ENCODE measurements around the gene SELENOM.
"Not testable (repeated sequence)": the region's sequence is repeated elsewhere in the genome, so short reads cannot be mapped to it uniquely, and the experiment has no call there.

The SELENOM gene

DNA sequence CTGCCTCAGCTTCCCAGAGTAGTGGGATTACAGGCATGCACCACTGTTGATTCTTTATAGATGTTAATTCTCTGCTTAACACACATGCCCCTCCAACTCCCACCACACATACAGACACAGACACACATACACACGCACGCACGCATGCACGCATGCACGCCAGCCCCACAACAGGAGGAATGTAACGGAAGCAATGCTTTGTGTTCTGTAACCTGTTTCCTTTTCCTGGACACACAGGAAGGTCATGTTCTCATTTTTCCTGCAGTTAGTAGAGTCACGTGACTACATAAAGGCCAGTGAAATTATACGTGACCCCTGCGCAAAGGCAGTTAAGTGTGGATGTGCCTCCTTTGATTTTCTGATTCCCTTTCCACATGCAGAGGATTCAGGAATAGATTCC lies 34.2 kb downstream of the SELENOM start:
- DNase-seq, result not testable (repeated sequence)

DNA sequence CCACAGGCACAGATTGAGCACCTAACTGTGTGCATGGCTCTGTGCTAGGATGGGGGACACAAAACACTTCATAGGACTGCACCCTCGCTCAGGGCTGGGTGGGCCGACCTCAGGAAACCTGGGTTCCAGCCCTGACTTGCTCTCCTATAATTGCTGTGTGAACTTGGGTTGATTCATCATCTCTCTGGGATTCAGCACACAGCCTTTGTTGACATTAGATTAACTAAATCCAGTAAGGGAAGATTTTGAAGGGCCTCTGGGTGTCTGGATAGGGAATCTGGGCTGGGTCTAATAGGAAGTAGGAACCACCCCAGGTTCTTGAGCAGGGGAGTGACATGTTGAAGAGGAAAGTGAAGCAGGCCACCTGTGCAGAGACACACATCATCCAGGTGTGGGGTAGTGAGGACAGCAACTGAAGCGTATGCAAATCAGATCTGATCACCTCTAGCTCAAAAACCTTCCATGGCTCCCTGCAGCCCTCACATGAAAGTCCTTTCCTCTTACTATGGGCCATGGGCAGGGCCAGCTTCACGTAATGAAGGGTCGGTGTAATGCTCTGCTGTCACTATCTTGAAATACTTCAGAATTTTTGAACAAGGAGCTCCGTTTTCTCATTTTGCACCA lies 37.6 kb downstream of the SELENOM start:
- not testable (repeated sequence) for DNase-seq

DNA sequence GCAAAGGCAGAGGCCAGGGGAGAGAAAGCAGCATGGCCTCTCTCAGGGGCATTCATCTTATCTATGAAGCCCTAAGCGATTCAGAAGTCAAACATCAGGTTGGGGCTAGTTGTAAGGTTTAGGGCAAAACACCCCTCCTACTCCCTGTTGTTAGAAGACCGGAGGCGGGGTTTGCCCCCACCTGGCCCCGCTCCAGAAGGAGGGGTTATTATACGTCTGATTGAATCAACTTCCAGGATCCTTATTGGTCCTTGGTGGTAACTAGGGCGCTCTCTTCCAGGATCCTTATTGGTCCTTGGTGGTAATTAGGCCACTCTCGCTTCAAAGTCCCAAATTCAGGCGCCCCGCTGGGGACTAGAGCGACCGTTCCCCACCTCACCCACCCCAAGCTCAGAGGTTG lies 38.4 kb downstream of the SELENOM start:
- DNase-seq, result no peak

DNA sequence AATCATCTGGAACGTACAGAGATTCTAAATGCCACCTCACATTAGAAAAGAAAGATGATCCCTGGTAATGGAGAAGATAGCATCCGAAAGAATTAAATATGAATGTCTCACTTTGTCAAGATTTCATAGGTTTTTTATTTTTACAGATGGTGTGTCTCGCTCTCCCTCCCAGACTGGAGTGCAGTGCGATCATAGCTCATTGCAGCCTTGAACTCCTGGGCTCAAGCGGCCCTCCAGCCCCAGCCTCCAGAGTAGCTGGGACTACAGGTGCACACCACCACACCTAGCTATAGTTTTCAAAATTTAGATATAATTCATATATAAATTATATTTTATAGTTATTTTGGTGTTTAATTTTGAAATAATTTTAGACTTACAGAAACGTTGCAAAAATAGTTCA lies 43.0 kb downstream of the SELENOM start:
- no peak for DNase-seq

DNA sequence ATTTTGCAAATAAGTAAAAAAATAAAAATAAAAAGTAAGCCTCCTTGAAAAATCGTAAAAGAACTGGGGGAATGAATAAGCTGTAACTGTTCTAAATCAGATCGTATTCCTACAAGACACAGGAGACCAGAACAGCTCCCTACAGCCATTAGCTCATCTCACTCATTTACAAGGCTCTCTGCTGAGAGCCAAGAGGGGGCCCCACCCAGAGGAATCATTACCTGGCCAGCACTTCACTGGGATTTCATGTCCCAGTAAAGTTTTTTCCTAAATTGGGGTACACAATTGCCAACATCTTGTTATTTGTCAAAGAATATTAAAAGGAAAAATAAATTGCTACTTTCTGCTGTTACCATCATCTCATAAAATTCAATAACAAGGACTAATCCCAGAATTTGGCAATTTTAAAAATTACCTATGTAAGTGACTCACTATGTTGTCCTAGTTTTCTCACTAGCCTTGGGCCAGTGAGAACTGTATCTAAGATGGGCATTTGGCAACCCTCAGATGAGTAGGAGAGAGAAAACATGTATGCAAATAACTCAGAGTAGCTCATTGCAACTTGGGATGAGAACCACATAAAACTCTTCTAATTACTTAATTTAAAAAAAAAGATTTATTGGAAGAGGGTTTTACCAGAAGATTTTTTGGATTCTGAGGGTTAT lies 44.7 kb downstream of the SELENOM start:
- DNase-seq, result no peak

DNA sequence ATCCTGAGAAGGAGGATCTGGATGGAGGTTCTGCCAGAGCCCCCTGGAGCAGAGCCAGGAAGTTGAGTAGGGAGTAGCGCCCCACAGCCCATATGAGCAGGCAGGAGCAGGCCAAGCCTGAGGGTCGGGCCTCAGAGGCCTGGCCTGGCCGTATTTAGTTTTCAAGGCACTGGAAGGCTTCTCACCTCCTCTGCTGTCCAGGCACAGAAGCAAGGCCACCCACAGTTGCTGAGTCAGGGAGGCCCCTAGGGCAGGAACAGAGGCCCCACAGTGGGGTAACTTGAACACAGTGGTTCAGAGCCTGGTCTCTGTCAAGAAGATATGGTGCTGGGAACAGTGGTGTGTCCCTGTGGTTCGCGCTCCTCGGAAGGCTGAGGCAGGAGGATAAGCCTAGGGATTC lies 47.7 kb downstream of the SELENOM start:
- DNase-seq, result not testable (repeated sequence)

DNA sequence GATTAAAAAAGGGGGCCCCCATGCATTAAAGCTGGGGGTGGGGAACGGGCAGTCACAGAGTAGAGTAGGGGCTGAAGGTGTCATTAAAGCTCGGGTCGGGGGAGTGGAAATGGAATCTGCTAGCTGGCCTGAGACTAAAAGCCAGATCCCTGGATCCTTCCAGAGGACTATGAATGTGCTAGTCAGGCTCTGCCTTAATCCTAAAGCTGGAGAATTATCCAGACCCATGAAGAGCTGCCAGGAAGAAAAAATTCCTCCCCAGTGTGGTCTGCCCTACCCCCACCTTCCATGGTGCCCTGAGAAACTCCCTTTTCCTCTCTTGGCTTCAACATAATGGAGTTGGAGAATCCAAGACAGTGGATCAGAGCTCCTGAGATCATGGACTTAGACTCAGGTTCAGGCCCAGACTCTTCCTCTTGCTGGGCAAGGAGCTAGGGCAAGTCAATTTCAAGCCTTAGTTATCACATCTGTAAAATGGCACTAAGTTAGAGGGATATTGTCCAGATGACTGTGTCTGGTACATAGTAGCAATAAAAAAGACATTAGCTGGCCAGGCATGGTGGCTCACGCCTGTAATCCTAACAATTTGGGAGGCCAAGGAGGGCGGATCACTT lies 50.3 kb downstream of the SELENOM start:
- no peak for DNase-seq

DNA sequence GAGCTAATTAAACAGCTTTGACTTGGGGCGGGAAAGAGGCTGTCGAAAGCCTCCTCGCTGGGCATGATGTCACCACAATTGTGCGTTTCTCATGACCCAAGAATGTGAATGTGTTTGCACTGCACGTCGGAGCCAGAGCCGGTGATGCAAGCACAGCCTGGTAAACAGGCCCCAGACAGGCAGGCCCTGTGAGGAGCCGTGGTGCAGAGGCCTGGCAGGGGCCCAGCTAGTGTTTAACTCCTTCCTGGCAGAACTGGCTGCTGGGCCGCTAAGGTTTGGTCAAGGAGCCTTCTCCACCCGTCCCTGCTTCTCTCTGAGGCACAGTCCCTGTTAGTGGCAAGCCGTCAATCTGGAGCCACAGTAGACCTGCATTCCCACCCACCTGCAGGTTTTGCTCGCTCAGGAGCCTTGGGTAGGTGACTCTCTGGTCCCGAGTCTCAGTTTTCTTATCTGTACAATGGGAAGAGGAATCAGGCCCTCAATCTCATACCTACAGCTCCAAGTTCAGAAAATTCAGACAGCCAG lies 51.7 kb downstream of the SELENOM start:
- DNase-seq, result no peak

DNA sequence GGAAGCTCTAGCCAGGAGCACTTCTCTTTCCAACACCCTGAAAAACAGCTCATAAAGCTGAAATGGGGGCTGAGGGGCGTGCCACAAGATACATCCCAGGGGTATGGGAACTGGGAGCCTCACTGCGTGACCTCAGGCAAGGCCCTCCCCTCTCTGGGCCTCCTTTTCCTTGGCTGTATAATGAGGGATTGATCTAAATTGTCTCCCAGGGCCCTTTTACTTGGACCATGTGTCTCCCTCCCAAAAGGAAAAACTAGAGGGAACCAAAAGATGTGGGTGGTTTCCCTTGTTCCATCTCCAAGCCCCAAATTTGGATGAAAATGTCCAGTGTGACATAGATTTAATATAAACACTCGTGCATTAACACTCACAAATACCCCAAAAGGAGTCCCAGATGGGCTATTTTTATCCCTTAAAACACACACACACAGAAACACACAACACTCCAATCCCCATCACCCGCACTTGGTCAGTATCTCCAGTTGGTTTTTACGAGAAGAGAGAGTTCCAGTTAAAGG lies 52.2 kb downstream of the SELENOM start:
- no peak for DNase-seq

All from effector CD4-positive, alpha-beta T cell (primary cell).